ENCODE data around the gene CST11.

GRCh38 chr20:23420943-23421931 lies 31.4 kb downstream of the CST11 start, which contains the start of gene NAPB:
- TF ChIP-seq CTCF (IDR thresholded peaks at IDR 0.05) = peak; percentile 37 to 90 (median 78)
- TF ChIP-seq POLR2A (IDR thresholded peaks at IDR 0.05) = peak in 3 of 4 donors; percentile 67 to 94 (median 88)

All from esophagus squamous epithelium (tissue), 4 donors.